IPS-11a (cell line): Measurements from ENCODE around the gene COL5A1.
"Not testable (repeated sequence)": the region's sequence is repeated elsewhere in the genome, so short reads cannot be mapped to it uniquely, and the experiment has no call there.

Experiments
- H3K4me3 ChIP-seq: one replicate; pipeline ENCODE4 v1.5.1; 2013; ENCODE audit warnings: low read depth, low read length, control low read depth

The COL5A1 gene

DNA sequence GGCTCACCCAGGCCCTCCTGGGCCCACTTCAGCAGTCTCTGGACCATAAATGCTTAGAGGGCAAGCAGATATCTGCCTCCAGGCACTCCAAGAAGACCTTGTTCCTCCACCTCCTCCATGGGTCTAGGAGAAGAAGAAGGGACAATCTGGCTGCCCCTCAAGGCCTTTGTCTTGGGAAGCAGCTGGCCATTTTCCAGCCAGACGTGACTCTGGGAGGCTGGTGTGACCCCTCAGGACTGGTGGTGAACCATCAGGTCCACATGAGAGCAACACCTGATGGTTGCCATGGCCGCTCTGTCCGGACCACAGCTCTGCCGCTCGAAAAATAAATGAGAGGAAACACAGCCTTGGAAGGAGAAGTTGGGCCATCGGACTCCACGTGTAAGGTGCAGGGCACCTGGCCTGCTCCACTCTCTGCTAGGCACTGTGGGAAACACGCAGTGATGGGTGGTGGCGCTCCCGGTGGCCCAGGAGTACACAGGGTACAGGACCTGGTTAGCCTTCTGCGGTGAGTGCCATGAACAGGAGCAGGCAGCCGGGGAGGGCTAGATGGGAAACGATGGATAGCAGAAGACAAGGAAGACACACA lies 3.0 kb upstream of the COL5A1 start:
- H3K4me3 ChIP-seq = no peak overlapping the region

- H3K4me3 ChIP-seq = no peak overlapping the region
Observed at GRCh38 chr9:134639994-134640393, 1.6 kb upstream of the COL5A1 start.

DNA sequence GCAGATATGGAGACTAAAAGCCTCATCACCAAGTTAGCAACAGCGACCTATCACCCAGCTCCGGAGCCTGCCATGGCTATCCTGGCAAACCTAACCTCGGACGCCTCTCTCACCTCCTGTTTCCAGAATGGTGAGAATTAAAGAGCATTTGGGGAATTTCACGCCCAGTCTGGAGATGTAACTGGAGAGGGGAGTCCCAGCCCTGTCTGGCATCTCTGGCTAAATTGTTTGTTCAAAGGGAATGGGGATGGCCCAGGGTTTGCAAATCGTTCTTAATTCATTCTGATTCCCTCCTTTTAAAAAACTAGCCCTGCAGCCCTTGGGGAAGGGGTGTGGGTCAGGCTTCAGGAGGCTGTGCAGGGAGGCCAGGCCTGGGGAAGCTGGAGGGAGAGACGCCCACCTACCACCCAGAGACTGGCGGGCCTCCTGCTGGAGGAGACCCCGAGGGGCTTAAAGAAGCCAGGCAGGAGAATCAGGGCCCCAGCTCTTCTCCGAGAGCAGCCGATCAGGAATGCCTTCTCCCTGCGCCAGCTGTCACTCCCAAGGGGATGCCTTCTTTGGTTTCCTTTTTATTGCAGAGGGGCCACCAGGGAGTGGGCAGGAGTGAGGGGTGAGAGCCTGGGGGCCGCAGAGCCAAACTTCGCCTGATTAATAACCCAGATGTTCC lies 964 bp upstream of the COL5A1 start:
- no peak overlapping the region for H3K4me3 ChIP-seq

DNA sequence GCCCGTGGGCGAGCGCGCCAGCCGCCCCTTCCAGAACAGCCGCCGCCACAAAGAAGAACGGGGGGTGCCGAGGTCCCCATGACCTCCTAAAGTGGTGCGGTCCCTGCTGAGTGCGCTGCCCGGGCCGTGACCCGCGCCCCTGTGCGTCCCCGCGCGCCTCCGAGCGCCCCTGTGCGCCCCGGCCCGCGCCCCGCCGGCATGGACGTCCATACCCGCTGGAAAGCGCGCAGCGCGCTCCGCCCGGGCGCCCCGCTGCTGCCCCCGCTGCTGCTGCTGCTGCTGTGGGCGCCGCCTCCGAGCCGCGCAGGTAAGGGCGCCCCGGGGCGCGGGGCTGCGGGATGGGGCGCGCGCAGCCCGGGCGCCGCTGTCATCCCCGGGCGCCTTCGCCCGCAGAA lies 384 bp downstream of the COL5A1 start:
- H3K4me3 ChIP-seq = peak overlapping the region; percentile 72

DNA sequence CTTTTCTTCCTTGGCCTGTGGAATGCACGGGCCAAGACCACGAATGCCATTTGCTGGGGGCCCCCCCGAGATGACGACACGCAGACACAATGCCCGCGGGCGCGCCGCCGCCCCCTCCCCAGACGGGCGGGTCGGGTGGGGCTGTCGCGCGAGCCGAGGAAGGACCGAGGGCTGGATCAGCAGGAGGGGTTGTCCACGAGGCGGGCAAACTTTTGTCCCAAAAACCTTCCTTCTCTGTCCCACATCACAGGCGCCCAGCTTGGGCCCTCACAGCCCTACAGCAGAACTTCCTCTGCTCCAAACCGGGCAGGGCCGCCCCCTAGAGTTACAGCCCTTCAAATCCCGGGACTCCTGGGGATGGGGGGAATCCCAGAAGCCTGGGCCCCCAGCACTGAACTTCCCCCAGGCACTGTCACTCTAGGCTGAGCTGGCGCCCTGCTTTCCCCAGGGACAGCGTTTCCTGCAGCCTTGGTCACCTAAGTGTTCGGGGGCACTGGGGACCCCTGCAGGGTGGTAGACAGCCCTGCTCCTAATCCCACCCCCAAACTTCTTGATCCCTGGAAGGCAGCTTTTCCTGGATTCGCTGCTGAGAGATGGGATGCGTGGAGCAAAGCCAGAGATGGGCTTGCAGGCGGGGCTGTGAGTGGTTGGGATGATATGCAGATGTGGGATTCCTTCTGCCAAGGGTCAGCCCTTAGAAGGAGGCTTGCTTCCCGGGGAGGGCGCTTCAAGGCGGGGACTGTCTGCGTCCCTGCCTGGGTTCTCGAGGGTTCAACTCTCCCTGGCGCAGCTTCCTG lies 980 bp downstream of the COL5A1 start:
- peak overlapping the region; percentile 72 for H3K4me3 ChIP-seq

DNA sequence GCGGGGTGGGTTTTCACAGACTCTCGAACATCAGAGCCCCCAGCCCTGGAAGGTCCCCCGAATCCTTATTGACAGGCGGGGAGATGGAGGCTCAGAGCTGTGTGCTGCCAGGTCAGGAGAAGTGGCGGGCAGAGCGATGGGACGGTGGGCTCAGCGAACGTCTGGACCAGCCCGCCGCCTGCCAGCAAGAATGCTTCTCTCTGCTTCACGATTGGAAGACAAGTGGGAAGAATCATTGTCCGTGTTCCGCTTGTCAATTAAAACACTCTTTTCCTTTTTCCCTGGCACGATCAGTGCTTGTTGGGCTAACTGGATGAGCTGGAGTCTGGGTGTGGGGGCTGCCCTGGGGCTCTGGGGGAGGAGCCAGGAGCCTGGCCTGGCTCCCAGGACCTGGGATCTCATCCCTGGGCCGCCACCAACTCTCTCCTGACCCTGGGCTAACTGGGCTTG lies 1.6 kb downstream of the COL5A1 start:
- H3K4me3 ChIP-seq = peak overlapping the region; percentile 8

DNA sequence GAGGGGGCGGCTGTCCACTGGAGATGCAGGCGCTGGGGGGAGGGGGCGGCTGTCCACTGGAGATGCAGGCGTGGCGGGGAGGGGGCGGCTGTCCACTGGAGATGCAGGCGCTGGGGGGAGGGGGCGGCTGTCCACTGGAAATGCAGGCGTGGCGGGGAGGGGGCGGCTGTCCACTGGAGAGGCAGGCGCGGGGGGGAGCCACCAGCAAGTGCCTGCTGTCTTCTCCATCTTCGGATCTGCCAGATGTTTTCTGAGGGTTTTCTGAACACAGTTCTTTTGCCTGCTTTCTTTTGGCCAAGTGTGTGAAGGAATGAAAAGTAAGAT lies 2.8 kb downstream of the COL5A1 start:
- H3K4me3 ChIP-seq = not testable (repeated sequence)

GRCh38 chr9:134644725-134645606 lies 3.4 kb downstream of the COL5A1 start:
- H3K4me3 ChIP-seq = no peak overlapping the region

GRCh38 chr9:134645607-134646365 lies 4.2 kb downstream of the COL5A1 start:
- no peak overlapping the region for H3K4me3 ChIP-seq

GRCh38 chr9:134647359-134648080 lies 5.9 kb downstream of the COL5A1 start:
- H3K4me3 ChIP-seq = no peak overlapping the region

DNA sequence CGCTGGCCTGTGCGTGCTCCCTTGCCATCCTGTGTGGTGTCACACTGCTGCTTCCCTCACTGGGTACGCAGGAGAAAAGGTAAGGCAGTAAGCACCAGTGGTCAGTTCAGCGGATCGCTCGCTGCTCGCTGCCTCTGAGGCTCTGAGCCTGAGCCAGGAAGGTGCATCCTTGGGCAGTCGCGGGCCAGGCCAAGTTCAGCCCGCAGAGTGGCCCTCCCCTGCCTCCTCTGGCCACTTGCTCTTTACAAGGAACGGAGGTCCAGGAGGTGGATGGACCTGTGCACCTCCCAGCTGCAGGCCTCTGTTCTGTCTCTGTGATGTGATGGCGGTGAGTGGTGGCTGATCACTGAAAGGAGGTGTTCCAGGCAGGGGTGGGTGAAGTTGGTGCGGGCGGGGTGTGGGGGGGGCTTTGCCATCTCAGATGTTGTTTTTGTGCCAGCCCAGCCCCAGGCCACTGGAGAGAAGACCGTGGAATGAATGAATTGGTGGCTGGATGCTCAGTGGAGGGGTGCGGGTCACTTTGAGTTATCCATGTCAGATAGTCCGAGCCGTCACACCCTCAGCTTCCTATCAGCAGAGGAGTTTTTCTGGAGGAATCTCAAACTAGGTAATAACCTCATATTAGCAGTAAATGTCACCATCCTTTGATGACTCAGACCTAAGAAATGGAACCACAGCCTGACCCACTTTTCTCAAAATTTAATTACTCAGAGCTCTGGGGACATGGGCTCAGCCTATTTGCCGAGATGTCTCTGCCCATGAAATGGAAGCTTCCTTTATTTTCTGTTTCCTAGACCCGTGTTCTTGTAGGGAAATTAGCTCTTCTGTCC lies 7.3 kb downstream of the COL5A1 start:
- H3K4me3 ChIP-seq = no peak overlapping the region

DNA sequence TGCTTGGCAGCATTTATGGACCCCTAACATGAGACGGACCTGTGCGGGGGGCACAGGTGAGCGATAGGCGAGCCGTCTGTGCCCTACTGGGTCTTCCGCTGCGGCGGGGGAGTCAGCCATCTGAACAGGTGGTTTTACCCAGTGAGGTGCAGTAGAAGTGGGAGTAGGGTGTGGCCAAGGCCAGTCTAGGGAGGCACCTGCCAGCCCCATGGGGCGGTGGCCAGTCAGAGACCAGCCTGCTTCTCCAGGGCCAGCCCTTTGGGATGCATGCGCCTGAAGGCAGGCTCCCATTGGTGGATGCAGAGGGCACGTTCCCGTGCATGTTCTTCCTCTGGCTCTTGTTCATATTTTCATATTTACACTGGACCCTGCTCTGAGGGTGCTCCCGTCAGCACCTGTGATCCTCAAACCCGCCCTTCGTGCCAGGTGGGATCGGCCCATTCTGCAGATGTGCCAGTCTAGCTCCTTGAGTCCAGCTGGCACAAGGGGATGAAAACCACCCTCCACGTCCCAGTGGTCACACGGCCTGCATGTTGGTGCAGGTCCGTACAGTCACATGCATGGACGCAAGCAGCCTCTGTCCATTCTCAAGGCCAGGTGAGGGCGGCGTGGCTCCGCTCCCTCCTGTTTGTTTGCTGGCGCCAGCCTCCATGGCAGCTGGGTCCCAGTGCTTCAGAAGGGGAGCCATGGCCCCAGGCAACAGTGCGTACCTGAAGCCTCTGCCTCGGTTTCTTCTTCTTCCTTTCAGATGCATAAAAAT lies 9.0 kb downstream of the COL5A1 start:
- H3K4me3 ChIP-seq = no peak overlapping the region

- no peak overlapping the region for H3K4me3 ChIP-seq
Observed at GRCh38 chr9:134651226-134651905, 9.8 kb downstream of the COL5A1 start.

GRCh38 chr9:134652291-134653225 lies 11.0 kb downstream of the COL5A1 start:
- no peak overlapping the region for H3K4me3 ChIP-seq

DNA sequence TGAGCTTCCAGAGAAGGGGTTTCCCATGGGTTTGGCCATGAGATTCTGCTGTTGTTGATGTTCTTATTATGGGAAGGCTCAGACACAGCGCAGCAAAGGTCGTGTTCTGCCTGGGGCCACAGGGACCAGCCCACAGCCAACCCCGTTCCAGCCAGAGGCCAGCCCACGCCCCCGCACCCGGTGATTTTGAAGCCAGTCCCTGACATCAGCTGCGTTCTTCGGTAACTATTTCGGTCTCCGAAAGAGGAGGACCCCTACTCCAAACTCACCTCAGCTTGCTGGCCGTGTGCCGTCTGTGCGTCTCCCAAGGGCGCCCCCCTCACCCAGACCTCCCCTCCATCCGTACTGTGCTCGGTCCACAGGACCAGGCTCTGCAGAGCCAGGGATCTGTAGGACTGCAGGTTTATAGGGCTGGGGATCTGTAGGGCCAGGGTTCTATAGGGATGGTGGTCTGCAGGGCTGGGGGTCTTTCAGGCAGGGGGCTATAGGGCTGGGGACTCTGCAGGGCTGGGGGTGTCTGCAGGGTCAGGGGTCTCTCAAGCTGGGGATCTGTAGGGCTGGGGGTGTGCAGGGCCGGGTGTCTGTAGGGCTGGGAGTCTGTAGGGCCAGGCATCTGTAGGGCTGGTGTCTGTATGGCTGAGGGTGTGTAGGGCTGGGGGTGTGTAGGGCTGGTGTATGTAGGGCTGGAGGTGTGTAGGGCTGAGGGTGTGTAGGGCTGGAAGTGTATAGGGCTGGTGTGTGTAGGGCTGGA lies 11.8 kb downstream of the COL5A1 start:
- no peak overlapping the region for H3K4me3 ChIP-seq

GRCh38 chr9:134655101-134655500 lies 13.5 kb downstream of the COL5A1 start:
- H3K4me3 ChIP-seq = no peak overlapping the region
